Renal cortical epithelial cell (primary cell): ENCODE data around the gene SHD. TPM values are rescaled to one million over a fixed set of nuclear protein-coding genes. Genes with fewer than 3 reads are reported as not detected.
A peak's percentile ranks its signal among the peaks of the same experiment; 100 is the strongest.
"Not testable (repeated sequence)": the region's sequence is repeated elsewhere in the genome, so short reads cannot be mapped to it uniquely, and the experiment has no call there.

Source experiments
- DNase-seq: peaks from one replicate; pipeline ENCODE4 v3.0.0-alpha.2; 2011; ENCODE audit warnings: low read depth
- total RNA-seq: library from RNA; depleted of rRNA; stranded (reverse); fragments of >200 nt; gene quantifications from 2 replicates; pipeline ENCODE4 v1.2.3, GENCODE V29; 2014

Gene SHD
- total RNA-seq, 1 donor from 2014 or later, result not detected

DNA sequence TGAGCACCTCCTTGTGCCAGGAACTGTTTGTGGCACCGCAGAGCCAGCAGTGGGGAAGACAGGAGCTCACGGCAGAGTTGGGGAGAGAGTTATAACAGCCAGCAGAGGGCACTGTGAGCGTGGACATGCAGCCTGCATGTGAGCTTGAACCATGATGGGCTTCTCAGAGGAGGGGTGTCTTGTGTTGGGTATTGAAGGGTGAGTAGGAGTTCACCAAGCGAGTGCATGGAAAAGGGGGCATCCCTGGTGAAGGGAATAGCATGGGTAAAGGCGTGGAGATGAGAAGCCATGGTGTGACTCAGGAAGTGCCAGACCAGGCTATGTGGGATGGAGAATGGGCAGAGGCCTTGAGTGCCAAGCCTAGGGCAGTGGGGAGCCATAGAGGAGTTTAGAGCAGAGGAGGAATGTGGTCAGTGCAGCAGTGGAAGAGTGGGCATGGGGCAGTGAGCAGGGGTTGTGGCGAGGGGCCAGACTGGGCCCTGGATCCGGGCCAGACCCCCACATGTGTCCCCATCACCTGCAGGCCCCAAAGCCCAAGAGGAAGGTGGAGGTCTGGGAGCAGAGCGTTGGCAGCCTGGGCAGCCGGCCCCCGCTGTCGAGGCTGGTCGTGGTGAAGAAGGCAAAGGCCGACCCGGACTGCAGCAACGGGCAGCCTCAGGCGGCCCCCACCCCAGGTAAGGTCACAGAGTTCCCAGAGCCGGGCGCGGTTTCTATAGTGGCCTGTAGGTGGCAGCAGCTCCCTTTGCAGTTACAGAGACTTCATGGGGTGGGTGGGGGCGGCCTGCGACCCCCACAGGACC, 11.8 kb upstream of the SHD start:
- peak; percentile 23 for DNase-seq

DNA sequence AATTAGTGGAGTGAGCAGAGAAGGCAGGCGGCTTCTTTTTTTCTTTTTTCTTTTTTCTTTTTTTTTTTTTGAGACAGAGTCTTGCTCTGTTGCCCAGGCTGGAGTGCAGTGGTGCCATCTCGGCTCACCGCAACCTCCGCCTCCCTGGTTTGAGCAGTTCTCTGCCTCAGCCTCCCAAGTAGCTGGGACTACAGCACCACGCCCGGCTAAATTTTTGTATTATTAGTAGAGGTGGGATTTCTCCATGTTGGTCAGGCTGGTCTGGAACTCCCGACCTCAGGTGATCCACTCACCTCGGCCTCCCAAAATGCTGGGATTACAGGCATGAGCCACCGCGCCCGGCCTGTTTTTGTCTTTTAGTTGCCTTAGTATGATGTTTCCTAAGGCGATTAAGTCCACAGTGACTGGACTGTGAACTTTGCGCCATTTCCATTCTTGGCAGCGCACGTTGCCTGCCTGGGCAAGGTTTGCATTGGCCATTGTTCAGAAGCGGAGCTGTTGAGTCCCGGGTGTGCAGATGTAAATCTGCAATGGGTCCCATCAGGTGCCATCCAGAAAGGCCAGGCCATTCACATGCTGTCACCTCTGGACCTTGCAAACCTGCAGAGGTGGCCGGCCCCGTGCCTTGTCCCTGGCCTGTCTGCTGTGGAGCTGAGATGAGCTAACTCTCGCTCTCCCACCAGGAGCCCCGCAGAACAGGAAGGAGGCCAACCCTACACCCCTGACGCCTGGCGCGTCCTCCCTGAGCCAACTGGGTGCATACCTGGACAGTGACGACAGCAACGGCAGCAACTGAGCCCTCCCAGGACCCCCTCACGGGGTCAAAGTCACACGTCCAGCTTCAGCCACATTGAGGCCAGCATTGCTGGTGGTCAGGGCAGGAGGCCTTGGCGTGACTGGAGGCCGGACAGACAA, 10.9 kb upstream of the SHD start:
- DNase-seq, result no peak

DNA sequence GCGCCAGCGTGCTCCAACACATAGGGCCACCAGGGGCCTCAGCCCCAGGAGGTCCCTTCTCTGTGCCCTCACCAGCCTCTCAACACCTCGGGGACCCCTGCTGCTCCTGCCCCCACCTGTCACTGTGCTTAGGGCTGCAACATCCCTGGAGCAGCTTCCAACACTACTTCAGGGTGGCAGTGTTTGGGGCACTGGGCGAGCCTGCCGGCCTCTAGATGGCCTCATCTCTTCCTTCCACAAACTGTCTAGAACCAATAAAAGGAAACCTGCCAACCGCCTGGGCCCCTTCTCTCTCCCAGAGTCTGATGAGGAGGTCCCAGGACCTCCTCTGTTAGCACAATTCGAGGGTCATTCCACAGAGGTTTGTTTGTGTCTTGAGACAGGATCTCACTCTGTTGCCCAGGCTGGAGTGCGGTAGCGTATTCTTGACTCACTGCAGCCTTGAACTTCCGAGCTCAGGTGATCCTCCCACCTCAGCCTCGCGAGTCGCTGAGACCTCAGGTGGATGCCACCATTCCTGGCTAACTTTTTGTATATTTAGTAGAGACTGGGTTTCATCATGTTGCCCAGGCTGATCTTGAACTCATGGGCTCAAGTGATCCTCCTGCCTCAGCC, 10.1 kb upstream of the SHD start:
- no peak for DNase-seq

DNA sequence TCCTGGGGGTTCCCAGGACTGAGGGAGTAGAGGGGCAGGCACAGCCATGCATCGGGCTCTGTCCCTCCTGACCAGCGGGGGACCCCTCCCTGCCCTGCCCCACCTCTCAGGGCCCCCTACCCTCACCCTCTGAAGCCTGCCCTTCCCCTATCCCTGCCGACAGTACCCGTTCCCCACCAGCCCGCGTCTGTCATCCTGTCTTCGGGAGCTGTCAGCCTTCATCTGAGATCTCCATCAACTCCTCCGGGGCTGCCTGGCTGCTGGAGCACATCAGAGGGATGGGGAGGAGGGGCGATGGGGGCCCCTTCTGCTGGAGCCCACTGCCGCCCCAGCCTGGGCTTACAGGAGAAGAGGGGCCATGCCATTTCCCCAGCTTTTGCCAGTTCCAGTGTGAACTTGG, 6.2 kb upstream of the SHD start:
- DNase-seq, result no peak

DNA sequence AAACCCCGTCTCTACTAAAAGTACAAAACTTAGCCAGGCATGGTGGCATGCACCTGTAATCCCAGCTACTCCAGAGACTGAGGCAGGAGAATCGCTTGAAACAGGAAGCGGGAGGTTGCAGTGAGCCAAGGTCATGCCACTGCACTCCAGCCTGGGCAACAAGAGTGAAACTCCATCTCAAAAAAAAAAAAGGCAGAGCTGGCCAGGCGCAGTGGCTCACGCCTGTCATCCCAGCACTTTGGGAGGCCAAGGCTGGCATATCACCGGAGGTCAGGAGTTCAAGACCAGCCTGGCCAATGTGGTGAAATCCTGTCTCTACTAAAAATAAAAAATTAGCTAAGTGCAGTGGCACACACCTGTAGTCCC, 4.8 kb upstream of the SHD start:
- DNase-seq, result not testable (repeated sequence)

DNA sequence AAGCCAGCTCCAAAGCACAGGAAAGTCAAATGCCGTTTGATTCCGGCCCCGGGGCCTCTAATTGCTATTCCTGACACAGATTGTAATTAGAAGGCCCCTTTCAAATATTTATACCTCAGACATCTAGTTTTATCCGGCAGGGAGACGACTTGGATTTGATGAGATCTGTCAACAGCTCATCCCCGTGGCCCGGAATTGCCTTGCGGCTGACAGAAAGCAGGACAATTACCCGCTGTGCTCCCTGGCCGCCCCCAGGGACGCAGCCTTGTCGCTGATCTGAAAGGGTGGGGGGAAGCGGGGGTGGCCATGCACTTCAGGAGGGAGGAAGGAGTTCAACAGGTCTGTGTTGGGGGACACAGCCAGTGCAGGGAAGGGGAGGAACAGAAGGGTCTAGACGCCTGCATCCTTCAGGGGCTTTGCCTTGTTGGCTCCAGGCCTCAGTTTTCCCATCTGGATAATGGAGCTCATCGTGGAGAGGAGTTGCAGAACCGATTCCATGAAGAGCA, 1.8 kb upstream of the SHD start:
- DNase-seq, result no peak

DNA sequence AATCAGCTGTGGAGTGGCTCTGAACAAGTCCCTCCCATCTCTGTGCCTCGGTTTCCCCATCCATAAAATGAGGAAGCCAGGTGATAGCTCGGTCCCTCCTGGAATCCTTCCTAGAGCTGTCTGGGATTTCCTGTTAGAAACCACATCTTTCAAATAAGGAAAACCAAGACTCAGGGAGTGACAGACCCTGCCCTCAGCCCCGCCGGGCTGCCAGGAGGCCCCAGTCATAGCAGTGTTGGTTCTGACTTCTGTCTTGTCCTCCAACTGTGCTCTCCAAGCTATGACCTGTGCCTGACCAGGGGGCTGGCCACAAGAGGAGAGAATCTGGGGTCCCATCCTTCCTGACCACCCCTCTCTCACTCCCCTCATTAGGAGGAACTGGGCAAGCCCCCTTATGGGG, 1.1 kb upstream of the SHD start:
- DNase-seq, result no peak

DNA sequence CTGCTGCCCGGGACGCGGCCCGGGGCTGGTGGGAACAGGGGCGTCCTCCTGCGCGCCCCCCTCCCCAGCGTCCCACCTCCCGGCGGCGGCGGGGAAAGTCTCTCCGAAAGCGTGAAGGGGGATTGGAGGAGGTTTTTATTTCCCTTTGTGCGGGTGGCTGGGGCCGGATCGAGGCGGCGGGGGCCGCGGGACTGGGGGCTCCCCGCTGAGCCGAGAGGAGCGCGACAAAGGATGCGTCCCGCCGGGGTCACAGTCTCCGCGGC, 132 bp downstream of the SHD start:
- DNase-seq, result no peak

DNA sequence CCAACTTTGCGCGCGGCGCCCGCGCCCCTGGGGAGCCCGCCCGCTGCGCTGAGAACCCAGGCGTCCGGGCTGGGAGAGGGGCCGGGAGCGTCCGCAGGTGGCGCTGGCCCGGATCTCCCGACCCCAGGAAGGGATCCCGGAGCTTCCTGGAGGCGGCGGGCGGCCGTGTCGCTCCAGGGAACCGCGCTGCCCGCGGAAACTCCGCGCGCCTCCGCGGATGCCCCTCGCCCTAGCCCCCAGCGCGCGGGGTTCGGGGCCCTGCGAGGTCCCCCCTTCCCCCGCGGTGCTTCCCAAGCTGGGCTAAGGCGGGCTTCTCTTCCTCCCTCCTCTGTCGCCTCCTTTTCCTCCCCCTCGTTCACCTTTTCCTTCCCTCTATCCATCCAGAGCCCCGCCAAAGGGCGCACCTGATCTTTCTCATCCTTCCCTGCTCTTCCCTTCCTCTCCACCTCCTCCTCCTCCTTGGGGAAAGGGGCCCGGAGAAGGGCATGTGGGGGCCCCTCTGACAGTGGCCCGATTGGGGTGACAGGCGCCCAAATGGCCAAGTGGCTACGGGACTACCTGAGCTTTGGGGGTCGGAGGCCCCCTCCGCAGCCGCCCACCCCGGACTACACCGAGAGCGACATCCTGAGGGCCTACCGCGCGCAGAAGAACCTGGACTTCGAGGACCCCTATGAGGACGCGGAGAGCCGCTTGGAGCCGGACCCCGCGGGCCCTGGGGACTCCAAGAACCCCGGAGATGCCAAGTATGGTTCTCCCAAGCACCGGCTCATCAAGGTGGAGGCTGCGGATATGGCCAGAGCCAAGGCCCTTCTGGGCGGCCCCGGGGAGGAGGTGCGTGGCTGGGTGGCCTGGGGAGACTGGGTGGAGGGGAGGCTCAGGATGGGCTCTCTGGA, 710 bp downstream of the SHD start:
- DNase-seq, result no peak

DNA sequence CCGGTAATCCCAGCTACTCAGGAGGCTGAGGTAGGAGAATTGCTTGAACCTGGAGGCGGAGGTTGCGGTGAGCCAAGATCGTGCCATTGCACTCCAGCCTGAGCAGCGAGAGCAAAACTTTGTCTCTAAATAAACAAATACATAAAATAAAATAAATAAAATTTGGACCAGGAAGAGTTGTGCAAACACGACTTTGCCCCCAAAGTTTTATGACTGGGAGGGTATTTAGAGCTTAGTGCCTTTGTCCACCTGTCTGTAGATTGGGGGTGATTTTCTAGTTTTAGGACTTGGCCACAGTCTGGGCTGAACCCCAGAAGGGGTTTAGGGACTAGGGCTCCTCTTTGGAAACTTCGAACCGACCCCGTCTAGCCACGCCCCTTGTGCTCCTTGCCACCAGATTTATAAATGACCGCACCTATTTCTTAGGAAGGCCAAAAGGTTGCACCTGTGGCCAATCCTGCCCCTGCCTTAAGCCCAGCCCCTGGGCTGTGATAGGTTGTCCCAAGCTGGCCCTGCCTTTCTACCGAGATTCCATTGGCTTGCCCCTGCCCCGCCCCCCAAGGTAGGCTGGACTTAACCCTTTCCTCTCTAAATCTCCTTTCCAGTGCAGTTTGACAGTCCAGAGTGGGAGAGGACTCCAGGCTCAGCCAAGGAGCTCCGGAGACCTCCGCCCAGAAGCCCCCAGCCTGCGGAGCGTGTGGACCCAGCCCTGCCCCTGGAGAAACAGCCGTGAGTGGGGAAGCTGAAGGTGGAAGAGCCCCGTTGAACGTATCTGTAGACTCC, 5.3 kb downstream of the SHD start:
- no peak for DNase-seq

DNA sequence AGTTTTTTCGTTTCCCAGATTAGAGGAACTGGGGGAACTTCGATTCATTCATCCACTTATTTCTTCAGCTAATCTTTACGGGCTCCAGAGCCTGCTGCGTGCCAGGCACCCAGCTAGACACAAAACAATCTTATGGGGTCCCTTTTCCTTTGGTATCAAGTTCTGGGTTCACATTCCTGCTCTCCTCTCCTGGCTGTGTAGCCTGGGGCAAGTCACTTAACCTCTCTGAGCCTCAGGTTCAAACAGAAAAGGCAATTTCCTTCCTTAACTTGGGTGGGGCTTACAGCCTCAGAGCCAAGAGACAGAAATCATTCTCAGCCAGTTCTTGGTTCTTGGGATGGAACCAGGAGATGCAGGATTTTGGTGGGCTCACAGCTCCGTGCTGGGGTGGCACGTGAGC, 5.9 kb downstream of the SHD start:
- no peak for DNase-seq

DNA sequence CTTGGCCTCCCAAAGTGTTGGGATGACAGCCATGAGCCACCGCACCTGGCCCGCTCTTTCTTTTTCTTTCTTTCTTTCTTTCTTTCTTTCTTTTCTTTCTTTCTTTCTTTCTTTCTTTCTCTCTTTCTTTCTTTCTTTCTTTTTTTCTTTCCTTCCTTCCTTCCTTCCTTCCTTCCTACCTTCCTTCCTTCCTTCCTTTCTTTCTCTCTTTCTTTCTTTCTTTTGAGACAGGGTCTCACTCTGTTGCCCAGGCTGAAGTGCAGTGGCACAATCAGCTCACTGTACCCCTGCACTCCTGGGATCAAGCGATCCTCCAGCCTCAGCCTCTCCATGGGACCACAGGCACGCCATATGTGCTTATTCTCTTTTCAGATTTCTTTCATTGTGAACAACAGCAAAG, 7.1 kb downstream of the SHD start:
- DNase-seq, result not testable (repeated sequence)

DNA sequence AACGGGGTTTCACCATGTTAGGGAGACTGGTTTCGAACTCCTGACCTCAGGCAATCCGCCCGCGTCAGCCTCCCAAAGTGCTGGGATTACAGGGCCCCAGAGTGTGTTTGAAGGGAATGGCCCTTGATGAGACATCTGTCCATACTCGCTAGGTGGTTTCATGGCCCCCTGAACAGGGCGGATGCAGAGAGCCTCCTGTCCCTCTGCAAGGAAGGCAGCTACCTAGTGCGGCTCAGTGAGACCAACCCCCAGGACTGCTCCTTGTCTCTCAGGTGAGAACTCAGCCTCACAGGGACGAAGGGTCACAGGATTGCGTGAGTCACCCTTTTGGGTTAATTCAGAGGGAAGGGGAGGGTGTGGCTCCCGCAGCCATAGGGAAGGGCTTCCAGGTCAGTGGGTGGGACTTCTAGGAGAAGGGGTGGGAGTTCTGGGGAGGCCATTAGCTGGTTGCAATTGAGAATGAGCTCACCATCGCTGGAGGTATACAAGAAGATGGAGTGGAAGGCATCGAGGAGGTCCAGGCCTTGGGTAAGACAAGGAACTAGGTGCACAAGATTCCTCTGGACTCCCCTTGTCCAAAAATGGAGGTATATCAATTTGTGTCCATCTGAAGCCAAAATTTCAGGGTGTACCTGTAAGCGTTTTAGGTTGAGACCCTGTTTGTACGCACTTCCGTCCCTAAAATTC, 9.2 kb downstream of the SHD start:
- no peak for DNase-seq

DNA sequence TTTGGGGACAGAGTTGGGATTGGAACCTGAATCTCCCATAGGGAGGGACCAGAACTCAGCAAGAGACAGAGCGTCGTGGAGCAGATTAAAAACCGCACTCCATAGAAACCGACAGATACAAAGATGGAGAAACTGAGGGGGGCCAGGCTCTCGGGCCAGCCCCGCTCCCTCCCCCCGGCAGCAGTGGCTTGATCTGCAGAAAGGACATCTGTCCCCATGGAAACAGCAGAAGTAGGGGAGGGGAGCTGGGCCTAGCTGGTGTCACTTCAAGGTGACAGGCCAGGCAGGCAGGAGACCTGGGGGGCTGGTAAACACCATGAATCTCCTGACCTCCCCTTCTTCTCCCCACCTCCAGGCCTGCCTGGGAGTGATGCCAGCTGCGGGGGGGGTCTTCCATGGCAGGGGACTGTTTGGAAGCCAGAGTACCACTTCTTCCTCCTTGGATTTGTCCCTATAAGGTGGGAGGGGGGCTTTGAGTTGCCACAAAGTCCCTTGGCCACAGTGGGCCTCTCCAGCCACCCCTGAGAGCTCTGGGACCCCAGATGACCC, 12.2 kb downstream of the SHD start:
- DNase-seq, result no peak

DNA sequence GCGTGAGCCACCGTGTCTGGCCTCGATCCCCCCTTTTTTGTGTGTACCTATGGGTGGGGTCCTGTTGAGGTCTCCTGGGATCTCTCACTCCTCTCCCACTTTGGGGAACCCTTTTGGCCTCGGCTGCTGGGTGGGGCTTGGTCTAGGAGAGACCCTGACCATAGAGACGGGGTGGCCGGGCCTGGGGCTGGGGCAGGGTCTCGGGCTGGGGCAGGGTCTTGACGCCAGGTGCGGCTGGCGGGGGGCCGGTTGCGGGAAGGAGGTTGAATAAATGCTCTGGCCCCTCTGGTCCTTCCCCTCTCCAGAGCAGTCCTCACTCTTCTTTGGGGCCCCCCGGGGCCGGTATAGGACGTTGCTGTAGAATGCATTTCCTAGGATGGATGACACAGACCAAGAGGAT, 13.4 kb downstream of the SHD start:
- no peak for DNase-seq

DNA sequence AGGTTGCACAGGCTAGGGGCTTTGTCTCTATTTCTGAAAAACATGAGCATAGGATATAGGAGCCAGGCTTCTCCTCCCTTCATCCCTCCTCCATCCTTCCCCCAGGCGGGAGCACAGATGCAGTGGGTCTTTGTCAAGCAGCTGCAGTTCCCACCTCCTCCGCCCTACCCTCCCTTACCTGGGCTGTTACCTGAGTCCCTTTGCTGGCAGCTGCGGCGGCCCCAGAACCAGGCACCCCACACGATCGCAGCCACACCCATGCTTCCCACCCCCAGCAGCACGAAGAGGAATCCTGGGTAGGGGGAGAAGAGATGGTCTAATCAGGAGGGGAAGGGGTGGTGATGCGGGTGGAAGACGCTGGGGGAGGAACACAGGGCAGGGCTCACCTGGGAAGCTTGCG, 15.3 kb downstream of the SHD start:
- DNase-seq, result no peak

DNA sequence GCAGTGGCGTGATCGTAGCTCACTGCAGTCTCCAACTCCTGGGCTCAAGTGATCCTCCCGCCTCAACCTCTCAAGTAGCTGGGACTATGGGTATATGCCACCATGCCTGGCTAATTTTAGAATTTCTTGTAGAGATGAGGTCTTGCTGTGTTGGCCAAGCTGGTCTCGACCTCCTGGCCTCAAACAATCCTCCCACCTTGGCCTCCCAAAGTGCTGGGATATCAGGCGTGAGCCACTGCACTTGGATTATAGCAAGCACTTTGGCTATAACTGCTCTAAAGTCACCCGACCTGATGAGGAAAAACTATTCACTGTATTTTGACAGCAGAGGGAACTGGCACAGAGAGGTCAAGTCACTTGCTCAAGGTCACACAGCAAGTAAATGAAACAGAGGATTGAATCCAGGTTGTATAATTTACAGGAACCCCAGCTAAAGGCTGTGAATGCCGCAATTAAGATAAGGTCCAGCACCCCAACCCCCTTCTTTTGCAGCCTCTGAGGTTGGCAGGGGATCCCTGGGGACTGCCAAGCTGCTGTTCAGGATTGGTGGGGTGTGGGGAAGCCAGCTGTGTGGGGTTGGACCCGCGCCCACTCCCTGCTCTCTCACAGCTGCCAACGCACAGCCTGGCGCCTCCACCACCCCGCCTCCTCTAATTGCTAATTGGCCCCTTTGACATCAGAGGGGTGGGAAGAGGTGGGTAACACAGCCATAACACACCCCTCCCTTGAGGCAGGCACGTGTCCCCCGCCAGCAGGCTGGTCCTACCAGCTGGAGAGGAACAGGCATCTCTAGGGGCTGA, 17.1 kb downstream of the SHD start:
- no peak for DNase-seq

DNA sequence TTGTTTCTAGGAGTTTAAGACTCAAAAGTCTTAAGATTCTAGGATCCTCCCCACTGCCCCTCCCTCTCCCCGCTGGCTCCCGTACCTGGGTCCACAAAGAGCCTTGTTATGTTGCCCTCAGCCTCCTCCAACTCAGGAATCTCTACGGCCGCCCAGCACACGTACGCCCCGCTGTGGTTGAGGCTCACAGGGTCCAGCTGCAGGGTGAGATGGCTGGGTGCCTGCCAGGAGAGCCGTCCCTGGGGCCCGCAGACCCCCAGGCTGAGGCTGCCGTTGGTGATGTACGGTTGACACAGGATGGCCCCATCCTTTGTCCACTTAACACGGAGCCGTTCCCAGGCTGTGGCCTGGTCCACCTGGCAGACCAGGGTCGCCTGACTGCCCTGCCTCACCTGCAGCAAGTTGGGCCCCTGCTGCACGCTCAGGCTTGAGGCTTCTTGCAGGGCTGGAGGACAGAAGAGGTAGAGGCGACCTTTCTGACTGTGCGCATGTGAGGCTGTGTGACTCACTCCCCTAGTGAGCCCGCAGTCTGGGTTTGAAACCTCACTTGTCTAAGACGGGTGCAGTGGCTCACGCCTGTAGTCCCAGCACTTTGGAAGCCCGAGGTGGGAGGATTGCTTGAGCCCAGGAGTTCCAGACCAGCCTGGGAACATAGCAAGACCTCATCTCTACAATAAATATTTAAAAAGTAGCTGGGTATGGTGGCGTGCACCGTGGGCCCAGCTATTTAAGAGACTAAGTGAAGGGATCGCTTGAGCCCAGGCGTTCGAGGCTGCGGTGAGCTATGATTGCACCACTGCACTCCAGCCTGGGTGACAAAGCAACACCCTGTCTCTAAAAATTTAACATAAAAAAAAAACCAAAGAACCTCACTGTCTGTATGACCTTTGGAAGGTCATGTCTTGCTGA, 19.1 kb downstream of the SHD start:
- no peak for DNase-seq
